Measurements from ENCODE around the gene PIEZO2. TPM values are rescaled to one million over a fixed set of nuclear protein-coding genes. Genes with fewer than 3 reads are reported as not detected.

Gene PIEZO2
- total RNA-seq, 1 experiment from 2014 or later, result 0.11 TPM

DNA sequence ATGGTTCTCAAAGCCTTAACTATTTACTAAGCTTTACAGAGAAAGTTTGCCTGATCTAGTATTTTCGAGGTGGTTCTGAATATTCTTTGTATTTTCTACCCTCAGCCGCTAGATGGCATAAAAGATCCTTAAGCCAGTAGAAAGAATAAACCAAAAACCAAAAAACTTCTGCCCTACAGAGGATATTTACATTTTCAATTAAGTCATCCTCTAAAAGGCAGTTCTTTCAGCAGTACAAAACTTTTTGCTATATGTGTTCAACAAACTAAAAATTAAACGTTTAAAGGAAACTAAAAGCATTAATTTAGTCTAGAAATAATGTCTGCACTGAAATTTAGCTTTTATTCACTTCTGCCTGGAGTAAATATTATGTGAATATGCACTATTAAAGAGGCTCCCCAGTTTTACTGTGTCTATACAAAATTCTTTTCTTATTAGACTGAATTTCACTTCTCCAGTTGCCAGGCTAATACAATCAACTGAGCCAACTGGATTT is 297.5 kb downstream of the PIEZO2 start:
- H3K9me3 Mint-ChIP-seq (ENCODE audit: unreplicated experiment), result peaks cover under 1% of the 10 kb centered on the region
- peaks cover 4% of the 10 kb centered on the region for H3K36me3 Mint-ChIP-seq (ENCODE audit: insufficient read depth, unreplicated experiment)
- POLR2A ChIA-PET, result no interaction called here
- peak in 1 of 2 experiments; percentile 52 for DNase-seq
- no peak overlapping the region for H3K4me3 Mint-ChIP-seq (ENCODE audit: unreplicated experiment)
- H3K36me3 ChIP-seq (ENCODE audit: control insufficient read depth, insufficient read depth, low read length), result no peaks in the 10 kb centered on the region
- no peaks in the 10 kb centered on the region; the same call in 1 of the 2 replicates for H3K27me3 ChIP-seq (replicated peaks; ENCODE audit: control insufficient read depth, insufficient read depth, low read length)
- no peak overlapping the region for H3K4me3 ChIP-seq (ENCODE audit: low read depth, low read length)
- TF ChIP-seq, protein P1, sequence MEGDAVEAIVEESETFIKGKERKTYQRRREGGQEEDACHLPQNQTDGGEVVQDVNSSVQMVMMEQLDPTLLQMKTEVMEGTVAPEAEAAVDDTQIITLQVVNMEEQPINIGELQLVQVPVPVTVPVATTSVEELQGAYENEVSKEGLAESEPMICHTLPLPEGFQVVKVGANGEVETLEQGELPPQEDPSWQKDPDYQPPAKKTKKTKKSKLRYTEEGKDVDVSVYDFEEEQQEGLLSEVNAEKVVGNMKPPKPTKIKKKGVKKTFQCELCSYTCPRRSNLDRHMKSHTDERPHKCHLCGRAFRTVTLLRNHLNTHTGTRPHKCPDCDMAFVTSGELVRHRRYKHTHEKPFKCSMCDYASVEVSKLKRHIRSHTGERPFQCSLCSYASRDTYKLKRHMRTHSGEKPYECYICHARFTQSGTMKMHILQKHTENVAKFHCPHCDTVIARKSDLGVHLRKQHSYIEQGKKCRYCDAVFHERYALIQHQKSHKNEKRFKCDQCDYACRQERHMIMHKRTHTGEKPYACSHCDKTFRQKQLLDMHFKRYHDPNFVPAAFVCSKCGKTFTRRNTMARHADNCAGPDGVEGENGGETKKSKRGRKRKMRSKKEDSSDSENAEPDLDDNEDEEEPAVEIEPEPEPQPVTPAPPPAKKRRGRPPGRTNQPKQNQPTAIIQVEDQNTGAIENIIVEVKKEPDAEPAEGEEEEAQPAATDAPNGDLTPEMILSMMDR (IDR thresholded peaks at IDR 0.05; ENCODE audit: insufficient read depth in 1 of 2, low read depth in 1 of 2, low read length in 1 of 2, severe bottlenecking in 1 of 2, unreplicated experiment in 1 of 2), result peak; percentile 71 to 77
- BruUV-seq (replicated peaks), result no TSS peak
- no peak overlapping the region for H3K27ac Mint-ChIP-seq (ENCODE audit: unreplicated experiment)
- CTCF ChIA-PET, result interaction anchor here (0.7 to 2.2 kb wide), 4 partner anchors 11 to 701 kb away, joined by 3 to 7 read pairs (median 4); no protein-coding TSS in a partner anchor
- no peaks in the 10 kb centered on the region for H3K9me3 ChIP-seq
- peaks cover 12% of the 10 kb centered on the region for H3K4me1 ChIP-seq
- H3K4me1 Mint-ChIP-seq (ENCODE audit: low read depth, unreplicated experiment), result no peaks in the 10 kb centered on the region
- intact Hi-C loops (cut with micrococcal nuclease; ENCODE audit: unreplicated experiment), result loop anchor here (1.0 kb wide), 2 partner anchors 188 to 302 kb away; no protein-coding TSS in a partner anchor
- H3K27me3 Mint-ChIP-seq (ENCODE audit: insufficient read depth, unreplicated experiment), result peaks cover 3% of the 10 kb centered on the region

DNA sequence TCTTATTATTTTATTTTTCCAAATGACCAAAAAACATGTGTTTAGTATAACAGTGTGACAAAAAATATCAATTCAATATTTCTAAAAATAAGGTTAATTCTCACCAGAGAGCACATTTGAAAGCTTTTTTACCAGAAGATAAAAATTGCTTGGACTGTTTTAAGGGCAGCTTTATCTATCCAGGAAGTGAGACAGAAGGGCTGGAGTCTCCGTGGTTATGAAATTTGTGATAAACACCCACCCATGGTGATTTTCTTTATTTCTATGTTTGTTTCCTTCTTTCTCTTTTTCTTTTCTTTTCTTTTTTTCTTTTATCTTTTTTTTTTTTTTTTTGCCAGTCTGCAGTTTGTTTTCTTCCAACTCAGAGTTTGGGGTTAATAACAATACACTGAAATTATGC is 298.5 kb downstream of the PIEZO2 start:
- no peaks in the 10 kb centered on the region for H3K36me3 ChIP-seq (ENCODE audit: control insufficient read depth, insufficient read depth, low read length)
- POLR2A ChIA-PET, result no interaction called here
- no peaks in the 10 kb centered on the region for H3K4me1 Mint-ChIP-seq (ENCODE audit: low read depth, unreplicated experiment)
- intact Hi-C loops (cut with micrococcal nuclease; ENCODE audit: unreplicated experiment), result loop anchor here (1.0 kb wide), 2 partner anchors 189 to 303 kb away; no protein-coding TSS in a partner anchor
- no peak for DNase-seq
- H3K9me3 Mint-ChIP-seq (ENCODE audit: unreplicated experiment), result peaks cover 11% of the 10 kb centered on the region
- no peak overlapping the region for H3K4me3 Mint-ChIP-seq (ENCODE audit: unreplicated experiment)
- TF ChIP-seq, protein P1 (IDR thresholded peaks at IDR 0.05; ENCODE audit: insufficient read depth in 1 of 2, low read depth in 1 of 2, low read length in 1 of 2, severe bottlenecking in 1 of 2, unreplicated experiment in 1 of 2), result no peak
- CTCF ChIA-PET, result interaction anchor here (0.7 to 2.2 kb wide), 3 partner anchors 63 to 702 kb away, joined by 4 to 7 read pairs (median 6); no protein-coding TSS in a partner anchor
- no peaks in the 10 kb centered on the region; the same call in 1 of the 2 replicates for H3K27me3 ChIP-seq (replicated peaks; ENCODE audit: control insufficient read depth, insufficient read depth, low read length)
- peaks cover 4% of the 10 kb centered on the region for H3K36me3 Mint-ChIP-seq (ENCODE audit: insufficient read depth, unreplicated experiment)
- no peak overlapping the region for H3K4me3 ChIP-seq (ENCODE audit: low read depth, low read length)
- no peak overlapping the region for H3K27ac Mint-ChIP-seq (ENCODE audit: unreplicated experiment)
- H3K9me3 ChIP-seq, result no peaks in the 10 kb centered on the region
- no TSS peak for BruUV-seq (replicated peaks)
- peaks cover 3% of the 10 kb centered on the region for H3K27me3 Mint-ChIP-seq (ENCODE audit: insufficient read depth, unreplicated experiment)
- peaks cover 12% of the 10 kb centered on the region for H3K4me1 ChIP-seq

DNA sequence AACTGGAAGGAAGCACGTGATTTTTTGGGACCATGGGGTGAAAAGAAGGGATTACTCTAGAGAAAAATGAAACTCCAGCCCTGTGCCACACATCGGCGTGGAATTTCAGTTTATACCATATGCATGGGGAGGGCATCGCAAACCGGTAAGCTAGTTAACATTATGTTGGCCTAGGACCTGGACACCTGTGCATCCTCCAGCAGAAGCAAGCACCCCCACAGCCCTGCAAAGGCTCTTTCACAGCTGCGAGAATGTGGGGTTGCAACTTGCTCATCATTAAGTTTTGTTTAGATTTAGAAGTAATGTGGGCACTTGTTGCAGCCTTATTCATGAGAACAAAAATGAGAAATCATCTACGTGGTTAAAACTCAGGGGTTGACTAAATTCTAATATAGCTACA is 299.2 kb downstream of the PIEZO2 start:
- DNase-seq, result no peak
- Mint-ChIP-seq H3K36me3 (ENCODE audit: insufficient read depth, unreplicated experiment) (peaks cover 4% of the 10 kb centered on the region), H3K27me3 (ENCODE audit: insufficient read depth, unreplicated experiment) (peaks cover 3% of the 10 kb centered on the region), H3K9me3 (ENCODE audit: unreplicated experiment) (peaks cover 14% of the 10 kb centered on the region), H3K27ac (ENCODE audit: unreplicated experiment) (no peak overlapping the region), H3K4me3 (ENCODE audit: unreplicated experiment) (no peak overlapping the region), H3K4me1 (ENCODE audit: low read depth, unreplicated experiment) (no peaks in the 10 kb centered on the region)
- TF ChIP-seq, protein P1 (IDR thresholded peaks at IDR 0.05; ENCODE audit: insufficient read depth in 1 of 2, low read depth in 1 of 2, low read length in 1 of 2, severe bottlenecking in 1 of 2, unreplicated experiment in 1 of 2), result no peak
- ChIA-PET POLR2A (no interaction called here), CTCF (interaction anchor here (0.5 to 2.2 kb wide), 2 partner anchors 41 to 304 kb away, joined by 3 to 7 read pairs; no protein-coding TSS in a partner anchor)
- intact Hi-C loops (cut with micrococcal nuclease; ENCODE audit: unreplicated experiment), result no loop called here
- Histone ChIP-seq H3K4me3 (ENCODE audit: low read depth, low read length) (no peak overlapping the region), H3K4me1 (peaks cover 12% of the 10 kb centered on the region), H3K9me3 (0 out of 2 replicates have a peak, but pooled peaks cover 1% of the 10 kb centered on the region), H3K27me3 (replicated peaks; ENCODE audit: control insufficient read depth, insufficient read depth, low read length) (no peaks in the 10 kb centered on the region; the same call in 1 of the 2 replicates), H3K36me3 (ENCODE audit: control insufficient read depth, insufficient read depth, low read length) (no peaks in the 10 kb centered on the region)
- BruUV-seq (replicated peaks), result no TSS peak
